SHP77 treated with DMSO at 0.1 percent for 48 hours (cell line): ENCODE results near the gene CCDC187.

ENCODE experiments used
- DNase-seq: peaks from one replicate; lab custom pipeline; 2025; lab: John Stamatoyannopoulos, UW

The CCDC187 gene

DNA sequence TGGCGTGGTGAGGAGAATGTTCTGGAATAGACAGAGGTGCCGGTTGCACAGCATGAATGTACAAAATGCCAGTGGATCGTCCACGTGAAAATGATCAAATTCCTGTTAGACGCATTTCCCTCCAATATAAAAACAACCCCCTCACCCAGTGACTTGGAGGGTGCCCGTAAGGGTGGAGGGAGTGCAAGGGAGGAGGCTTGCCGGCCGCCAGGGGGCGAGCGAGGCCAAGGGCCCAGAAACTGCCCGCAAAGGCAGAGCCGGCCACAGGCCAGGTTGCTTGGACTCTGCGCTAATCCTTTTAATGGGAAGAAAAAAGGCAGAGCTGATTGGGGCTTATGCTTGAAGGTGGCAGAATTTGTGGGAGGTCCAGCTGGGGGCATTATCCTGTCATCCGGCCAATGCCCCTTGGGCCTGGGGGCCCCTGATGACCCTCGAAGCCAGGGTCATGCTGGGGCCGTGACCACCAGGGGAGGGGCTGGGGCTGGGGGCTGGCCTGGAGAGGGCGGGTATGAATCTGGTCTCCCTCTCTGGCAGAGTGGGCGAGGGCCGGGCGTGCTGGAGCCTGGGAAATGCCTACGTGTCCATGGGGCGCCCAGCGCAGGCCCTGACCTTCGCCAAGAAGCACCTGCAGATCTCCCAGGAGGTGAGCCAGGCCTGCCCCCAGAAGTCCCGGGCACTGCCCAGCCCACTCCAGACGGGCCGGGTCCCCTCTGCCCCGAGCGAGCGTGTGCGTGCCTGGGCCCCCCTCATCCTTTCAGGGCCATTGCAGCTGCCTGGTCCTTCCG lies 35.5 kb upstream of the CCDC187 start:
- DNase-seq, result no peak

DNA sequence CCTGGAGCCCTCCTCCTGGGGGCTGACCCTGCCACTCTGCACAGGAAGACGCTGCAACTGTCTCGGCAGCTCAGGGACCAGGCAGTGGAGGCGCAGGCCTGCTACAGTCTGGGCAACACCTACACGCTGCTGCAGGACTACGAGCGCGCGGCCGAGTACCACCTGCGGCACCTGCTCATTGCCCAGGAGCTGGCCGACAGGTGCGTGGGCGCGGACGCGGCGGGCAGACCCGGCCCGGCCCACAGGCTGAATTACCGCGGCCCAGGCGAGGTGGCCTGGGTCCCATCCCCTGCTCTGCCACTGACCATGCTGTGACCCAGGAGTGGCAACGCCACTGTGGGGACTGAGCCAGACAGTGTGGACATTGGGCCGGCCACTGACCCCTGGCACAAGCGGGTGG lies 34.6 kb upstream of the CCDC187 start:
- DNase-seq, result no peak

DNA sequence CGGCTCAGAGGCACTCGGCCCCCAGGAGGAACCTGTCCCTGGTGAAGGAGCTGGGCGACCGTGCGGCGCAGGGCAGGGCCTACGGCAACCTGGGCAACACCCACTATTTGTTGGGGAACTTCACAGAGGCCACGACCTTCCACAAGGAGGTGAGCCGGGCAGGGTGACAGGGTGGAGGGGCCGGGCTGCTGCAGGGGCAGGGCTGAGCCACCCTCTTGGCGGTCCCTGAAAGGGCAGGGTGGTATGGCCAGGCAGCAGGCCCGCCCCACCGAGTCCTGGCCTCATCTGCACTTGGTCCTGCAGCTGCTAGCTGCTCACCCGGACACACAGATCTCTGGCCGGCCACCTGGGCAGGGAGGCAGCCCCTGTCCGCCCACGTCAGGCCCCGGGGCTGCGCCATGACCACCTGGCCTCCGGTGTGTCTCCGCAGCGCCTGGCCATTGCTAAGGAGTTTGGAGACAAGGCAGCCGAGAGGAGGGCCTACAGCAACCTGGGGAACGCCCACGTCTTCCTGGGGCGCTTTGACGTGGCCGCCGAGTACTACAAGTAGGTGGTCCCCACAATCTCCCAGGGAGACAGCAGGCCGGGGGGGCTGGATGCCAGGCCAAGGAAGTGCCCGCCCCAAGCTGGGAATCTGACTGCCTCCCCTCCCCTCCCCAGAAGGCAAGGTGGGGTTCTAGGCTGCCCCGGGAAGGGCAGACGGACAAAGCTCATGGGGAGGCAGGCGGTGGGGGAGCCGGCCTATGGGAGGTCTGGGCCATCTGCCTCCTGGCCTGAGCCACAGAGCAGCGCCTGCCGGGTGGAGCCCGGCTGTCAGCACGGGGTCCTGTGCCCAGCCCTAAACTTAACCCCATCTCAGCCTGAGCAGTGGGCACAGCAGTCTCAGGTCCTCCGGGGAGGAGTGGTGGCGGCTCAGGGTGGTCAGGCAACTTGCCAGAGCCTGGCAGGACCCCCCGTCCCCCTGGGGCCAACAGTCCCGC lies 33.8 kb upstream of the CCDC187 start:
- no peak for DNase-seq

DNA sequence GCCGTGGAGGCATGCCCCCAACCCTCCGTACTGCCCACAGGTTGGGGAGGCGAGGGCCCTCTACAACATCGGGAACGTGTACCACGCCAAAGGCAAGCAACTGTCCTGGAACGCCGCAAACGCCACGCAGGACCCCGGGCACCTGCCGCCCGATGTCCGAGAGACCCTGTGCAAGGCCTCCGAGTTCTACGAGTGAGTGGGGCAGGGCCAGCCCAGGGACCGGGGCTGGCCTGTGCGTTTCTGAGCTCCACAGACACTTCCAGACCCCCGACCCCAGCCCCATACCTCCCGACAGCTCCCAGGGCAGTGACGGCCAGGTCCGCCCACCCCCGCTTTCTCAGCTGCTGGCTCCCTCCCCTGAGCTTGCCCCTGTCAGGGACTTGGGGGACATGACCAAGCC lies 33.0 kb upstream of the CCDC187 start:
- DNase-seq, result no peak

GRCh38 chr9:136336156-136336870 lies 32.4 kb upstream of the CCDC187 start:
- DNase-seq, result no peak

GRCh38 chr9:136335296-136336155 lies 31.6 kb upstream of the CCDC187 start:
- no peak for DNase-seq

- no peak for DNase-seq
Measured at GRCh38 chr9:136334541-136334940, 30.6 kb upstream of the CCDC187 start.

DNA sequence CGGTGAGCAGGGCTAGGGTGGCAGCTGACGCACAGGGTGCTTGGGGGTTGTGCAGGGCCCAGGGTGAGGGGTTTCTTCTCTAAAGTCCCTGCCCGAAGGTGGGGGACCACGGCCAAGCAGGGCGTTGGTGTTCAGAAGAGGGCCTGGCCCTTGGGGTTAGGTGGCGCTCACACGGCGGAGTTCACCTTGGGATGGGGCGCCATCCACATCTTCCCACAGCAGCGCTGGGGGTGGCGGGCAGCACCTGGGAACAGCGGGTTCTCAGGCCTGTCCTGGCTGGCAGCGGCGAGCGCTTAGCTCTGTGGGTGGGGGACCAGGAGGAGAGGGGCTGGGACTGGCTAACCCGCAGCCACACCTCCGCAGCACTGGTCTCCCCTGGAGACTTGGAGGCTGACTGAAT lies 29.6 kb upstream of the CCDC187 start:
- no peak for DNase-seq

- DNase-seq, result no peak
Measured at GRCh38 chr9:136333045-136333444, 29.2 kb upstream of the CCDC187 start.

GRCh38 chr9:136332482-136332983 lies 28.6 kb upstream of the CCDC187 start:
- no peak for DNase-seq

DNA sequence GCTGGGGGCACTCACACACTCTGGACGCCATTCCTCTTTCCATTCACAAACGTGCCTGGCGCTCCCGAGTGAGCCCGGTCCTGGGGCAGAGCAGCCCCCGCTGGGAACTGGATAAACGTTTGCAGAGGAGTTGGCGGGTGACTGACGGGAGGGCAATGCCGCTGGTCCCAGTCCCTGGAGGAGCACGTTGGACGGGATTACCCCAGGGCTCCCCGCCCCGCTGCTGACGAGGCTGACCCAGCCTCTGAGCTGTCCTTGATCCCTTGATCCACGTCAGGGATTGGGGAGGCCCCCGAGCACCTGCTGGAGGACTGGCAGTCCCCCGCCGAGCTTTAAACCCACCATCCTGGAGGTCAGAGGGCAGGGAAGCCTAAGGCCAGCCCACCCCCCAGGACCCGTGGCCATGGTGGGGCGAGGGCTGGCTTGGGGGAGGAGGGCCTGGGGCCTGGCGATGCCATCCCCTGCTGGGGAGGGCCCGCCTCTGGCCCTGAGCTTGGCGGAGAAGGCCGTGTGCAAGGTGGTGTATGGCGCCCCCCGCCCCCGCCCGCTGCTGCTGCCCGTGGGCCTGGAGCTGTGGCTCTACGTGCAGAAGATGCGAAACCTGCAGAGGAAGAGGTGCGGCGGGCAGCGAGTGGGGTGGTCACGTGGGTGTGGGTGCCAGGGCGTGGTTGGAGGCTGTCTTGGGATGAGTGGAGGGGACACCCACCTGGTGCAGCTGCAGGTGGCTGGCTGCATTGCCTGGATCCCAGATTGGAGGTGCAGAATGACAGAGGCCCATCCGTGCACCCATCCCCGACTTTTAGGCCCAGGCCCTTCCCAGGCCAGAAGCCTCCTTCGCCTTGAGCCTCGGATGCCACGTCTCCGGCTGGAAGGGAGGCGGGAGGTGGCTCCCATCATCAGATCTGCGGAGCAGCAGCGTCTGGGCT lies 27.9 kb upstream of the CCDC187 start:
- no peak for DNase-seq

GRCh38 chr9:136331030-136331429 lies 27.1 kb upstream of the CCDC187 start:
- no peak for DNase-seq

GRCh38 chr9:136330406-136330990 lies 26.6 kb upstream of the CCDC187 start:
- DNase-seq, result no peak

GRCh38 chr9:136329636-136330405 lies 25.9 kb upstream of the CCDC187 start:
- DNase-seq, result no peak

- DNase-seq, result no peak
Measured at GRCh38 chr9:136329211-136329627, 25.3 kb upstream of the CCDC187 start.

DNA sequence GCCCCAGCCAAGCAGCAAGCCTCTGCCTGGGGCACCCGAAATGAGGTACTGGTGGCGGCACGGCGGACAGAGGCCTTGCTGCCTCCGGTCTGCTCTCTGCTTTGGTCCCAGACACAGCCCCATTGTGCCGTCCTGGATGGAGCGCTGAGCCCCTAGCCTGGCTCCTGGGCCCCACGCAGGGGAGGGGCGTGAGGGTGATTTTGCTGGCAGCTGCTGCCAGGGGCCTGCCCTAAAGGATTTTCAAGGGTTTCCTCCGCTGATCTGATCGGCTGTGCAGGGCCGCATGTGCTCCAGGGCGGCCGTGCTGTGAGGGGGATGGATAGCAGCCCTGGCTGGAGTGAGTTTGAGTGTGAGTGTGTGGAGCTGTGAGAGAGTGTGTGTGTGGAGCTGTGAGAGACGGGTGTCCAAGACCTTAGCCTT lies 24.7 kb upstream of the CCDC187 start:
- DNase-seq, result no peak

- no peak for DNase-seq
Measured at GRCh38 chr9:136328011-136328621, 24.2 kb upstream of the CCDC187 start.

GRCh38 chr9:136327304-136327974 lies 23.5 kb upstream of the CCDC187 start, which contains the start of gene GPSM1:
TSS of gene GPSM1 (plus strand) at chr9:136327539. CDS start at chr9:136327696, 157 bp downstream.
- DNase-seq, result no peak
